GM15510 (cell line): ENCODE results near the gene AVL9.

Experiments
- POLR2A ChIP-seq: IDR thresholded peaks from 3 replicates; pipeline ENCODE4 v1.6.1; 2011; ENCODE audit warnings: borderline replicate concordance; ENCODE audit not compliant: insufficient read length; ENCODE audit errors: extremely low read depth

The AVL9 gene

GRCh38 chr7:32542595-32542994, 47.3 kb downstream of the AVL9 start:
- no peak for TF ChIP-seq POLR2A

- TF ChIP-seq POLR2A = no peak
Measured at GRCh38 chr7:32559480-32559879, 64.2 kb downstream of the AVL9 start.

GRCh38 chr7:32560075-32560474, 64.8 kb downstream of the AVL9 start:
- TF ChIP-seq POLR2A = no peak

GRCh38 chr7:32561613-32562012, 66.3 kb downstream of the AVL9 start:
- TF ChIP-seq POLR2A = no peak

- no peak for TF ChIP-seq POLR2A
Measured at GRCh38 chr7:32564542-32564941, 69.3 kb downstream of the AVL9 start.

- TF ChIP-seq POLR2A = no peak
Measured at GRCh38 chr7:32569388-32570289, 74.3 kb downstream of the AVL9 start.

GRCh38 chr7:32573110-32573687, 77.9 kb downstream of the AVL9 start:
- TF ChIP-seq POLR2A = no peak

- no peak for TF ChIP-seq POLR2A
Measured at GRCh38 chr7:32574626-32575025, 79.3 kb downstream of the AVL9 start.

GRCh38 chr7:32577421-32577820, 82.1 kb downstream of the AVL9 start:
- no peak for TF ChIP-seq POLR2A

GRCh38 chr7:32579776-32580175, 84.5 kb downstream of the AVL9 start:
- TF ChIP-seq POLR2A = no peak

GRCh38 chr7:32580646-32581045, 85.4 kb downstream of the AVL9 start:
- TF ChIP-seq POLR2A = no peak

GRCh38 chr7:32582036-32582435, 86.7 kb downstream of the AVL9 start:
- no peak for TF ChIP-seq POLR2A

GRCh38 chr7:32583791-32584190, 88.5 kb downstream of the AVL9 start:
- no peak for TF ChIP-seq POLR2A

GRCh38 chr7:32586291-32587221, 91.3 kb downstream of the AVL9 start:
- no peak for TF ChIP-seq POLR2A

- TF ChIP-seq POLR2A = no peak
Measured at GRCh38 chr7:32587411-32587948, 92.2 kb downstream of the AVL9 start.
